Activated effector memory CD4-positive, alpha-beta T cell treated with anti-CD3 and anti-CD28 coated beads, Interleukin-2, amount 50 U/mL, for 16 hours (primary cell): ENCODE measurements around the gene CFAP46.

ENCODE experiments used
- DNase-seq: peaks from one replicate; pipeline ENCODE4 v3.0.0-alpha.2; 2020

CFAP46 gene

DNA sequence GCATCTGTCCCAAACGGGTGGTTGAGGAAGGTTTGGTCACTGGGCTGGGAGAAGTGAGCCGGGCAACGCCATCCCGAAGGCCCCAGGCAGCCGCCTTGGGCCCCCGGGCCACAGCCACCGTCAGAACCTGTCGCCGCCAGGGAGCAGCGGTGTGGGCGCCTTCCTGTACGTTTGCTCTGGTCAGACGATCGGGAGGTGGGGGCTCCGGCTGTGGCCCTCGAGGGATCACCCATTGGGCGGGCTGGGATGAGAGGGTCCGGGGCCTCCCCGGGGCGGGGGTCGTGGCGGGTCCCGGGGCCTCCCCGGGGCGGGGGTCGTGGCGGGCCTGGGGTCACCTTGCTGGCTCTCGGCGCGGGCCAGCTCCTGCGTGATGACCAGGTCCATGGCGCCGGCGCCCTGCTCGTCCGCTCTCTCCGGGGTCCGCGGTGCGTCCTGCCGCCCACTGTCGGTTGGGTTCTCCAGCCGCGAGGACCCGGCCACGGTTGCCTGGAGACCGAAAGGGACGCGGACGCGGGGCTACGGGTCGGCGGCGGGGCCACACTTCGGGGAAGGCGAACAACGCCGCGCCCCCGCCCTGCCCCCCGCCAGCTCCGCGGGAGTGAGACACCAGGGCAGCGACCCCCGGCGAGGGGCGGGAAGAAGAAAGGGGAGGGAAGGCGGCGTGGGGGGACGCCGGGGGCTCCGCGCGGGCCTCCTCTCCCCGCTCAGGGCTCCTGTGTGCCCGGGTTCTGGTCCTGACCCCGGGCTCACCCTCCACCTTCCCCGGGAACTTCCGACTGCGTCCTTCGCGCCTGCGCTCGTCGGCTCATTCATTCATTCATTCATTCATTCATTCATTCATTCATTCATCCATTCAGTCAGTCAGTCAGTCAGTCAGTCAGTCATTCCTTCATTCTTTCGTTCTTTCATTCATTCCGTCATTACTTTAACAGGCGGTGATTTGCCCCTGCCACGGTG lies at the start of gene CFAP46:
CFAP46 (minus strand) TSS at position 470 of the 957 bp plus-strand sequence; CDS start at position 384, 86 bp downstream.
- no peak for DNase-seq

DNA sequence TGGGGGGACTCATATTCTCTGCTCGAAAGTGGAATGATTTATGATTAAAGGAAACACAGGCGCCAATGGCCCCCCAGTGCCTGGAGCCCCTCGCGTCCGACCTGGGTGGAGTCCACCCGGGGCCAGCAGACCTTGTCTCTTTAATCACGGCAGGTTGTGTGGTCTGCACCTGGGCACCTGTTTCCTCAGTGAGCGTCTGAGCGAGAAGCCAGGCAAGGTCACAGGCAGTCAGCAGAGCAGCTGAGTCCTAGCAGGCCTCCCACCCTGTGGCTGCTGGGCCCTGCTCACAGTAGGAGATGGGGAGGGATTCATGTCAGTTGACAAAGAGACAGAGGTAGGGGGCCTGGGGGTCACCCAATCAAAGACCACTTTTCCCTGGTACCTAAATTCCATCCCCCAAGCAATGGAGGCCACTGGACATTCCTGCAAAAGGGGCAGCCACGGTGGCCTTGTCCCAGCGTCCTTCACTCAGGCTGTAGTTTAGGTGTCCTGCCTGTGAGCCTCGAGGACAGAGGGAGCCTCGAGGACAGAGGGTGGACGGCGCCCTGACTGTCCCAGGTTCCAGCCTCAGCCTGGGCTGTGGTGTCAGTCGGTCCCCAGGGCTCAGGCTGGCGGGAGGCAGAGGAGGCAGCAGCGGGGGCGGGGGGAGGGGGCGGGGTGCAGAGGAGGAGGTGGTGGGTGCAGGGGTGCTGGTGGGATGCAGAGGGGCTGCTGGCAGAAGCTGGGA lies 49.5 kb upstream of the CFAP46 start:
- no peak for DNase-seq

DNA sequence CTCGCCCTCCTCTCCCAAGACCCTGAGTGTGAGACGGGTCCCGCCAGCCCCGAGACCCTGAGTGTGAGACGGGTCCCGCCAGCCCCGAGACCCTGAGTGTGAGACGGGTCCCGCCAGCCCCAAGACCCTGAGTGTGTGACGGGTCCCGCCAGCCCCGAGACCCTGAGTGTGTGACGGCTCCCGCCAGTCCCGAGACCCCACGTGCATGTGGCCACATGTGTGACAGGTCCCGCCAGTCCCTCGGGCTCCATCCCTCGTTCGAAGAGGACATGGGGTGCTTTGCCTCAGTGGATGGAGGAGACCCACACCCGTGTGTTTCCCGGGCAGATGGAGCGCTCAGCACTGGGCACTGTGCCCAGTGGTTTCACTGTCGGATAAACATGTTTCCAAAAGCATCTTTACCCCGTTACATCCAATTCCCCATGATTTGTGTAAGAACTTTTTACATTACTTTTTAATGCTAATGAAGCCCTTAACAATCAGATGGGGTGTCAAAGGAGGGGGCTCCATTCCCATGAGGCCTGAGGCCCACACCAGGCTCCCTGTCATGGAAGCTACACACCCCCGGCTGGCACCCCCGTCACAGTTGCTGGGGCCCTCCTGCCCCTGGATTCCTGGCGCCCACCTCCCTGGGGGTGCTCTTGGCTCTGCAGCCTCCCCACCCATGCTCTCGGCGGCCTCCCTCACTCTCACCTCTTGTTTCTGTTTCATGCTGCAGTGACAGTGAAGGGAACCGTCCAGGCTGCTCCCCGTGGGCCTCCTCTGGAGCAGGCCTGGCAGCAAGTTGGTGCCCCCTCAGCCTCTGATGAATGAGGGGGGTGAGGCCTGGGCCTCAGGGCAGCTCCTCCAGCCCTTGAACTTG lies 48.5 kb upstream of the CFAP46 start:
- DNase-seq = no peak

DNA sequence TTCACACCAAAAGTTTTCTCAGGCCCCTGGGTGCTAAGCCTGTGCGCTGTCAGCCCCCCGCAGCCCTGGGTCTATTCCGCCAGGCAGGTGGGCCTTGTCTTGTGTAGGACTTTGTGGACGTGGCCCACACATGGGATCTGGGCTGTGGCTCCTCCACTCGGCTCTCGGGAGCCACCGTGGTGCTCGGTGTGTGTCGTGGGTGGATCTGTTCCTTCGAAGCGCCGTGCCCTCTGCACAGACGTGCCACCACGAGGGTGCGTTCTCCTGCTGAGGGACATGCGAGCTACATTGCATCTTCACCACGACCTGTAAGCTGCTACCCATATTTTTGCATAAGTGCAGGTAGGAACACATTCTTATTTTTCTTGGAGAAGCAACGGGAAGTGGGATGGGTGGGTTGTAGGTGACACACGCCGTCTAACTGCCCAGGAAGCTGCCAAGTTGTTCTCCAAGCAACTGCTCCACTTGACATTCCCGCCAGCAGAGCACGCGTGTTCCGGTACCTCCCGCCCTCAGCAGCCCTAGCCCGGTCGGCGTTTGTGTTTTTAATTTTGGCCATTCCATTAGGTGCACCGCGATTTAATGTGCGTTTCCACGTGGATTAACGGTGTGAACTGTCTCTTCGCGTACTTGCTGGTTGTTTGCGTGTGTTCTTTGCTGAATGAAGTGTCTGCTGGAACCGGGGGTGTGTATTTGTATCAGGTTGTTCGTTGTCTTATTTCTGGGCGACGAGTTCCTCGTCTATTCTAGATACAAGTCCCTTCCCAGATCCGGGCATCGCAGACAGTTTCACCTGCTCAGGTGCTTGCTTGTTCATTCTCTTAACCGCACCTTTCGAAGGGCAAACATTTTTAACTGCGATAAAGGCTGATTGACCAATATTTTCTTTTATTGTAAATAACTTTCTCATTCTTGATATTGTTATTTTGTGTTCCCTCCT lies 47.4 kb upstream of the CFAP46 start:
- DNase-seq = no peak

DNA sequence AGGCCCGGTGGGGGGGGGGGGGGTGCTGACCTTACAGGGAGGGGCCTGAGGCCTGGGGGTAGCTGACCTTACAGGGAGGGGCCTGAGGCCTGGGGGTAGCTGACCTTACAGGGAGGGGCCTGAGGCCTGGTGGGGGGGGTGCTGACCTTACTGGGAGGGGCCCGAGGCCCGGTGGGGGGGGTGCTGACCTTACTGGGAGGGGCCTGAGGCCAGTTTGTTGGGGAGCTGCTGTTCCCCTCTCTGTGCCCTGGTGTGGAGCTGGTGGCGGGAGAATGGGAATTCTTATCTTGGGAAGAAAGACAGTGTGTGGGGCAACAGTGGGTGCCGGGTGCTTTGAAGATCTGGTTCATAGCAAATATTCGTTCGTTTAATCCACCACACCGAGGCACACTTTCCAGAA lies 46.6 kb upstream of the CFAP46 start:
- no peak for DNase-seq

DNA sequence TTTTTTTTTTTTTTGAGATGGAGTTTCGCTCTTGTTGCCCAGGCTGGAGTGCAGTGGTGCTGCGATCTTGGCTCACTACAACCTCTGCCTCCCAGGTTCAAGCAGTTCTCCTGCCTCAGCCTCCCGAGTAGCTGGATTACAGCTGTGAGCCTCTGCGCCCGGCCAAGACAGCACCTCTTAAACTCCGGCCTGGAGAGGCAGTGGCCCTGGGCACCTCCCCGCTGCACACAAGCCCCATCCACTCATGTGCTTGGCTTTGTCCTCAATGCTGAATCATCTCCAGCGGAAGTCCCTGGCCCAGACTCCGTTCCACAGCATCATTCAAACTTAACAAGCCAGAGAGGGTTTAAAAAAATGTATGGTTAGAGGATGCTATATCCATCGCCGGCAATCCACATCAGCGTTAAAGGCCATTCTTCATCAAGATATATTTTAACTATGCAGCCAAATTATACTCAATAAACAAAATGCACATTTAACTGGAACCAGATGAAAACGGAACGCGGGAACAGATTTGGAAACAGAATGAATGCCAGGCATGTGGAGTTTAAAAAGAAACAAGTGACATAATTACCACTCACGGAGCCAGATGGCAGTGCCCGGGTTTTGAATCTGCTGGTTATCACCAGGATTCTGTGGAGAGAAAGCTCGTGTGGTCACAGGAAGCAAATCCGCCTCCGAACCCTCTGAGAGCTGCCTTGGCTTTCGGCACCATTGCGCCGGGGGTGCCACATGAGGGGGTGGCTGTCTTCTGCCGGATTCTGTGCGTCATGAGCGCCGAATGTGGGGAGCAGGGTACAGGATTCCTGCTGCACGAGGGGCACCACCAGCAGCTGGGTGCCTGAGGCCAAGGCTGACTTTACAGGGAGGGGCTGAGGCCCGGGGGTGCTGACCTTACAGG lies 45.6 kb upstream of the CFAP46 start:
- DNase-seq = no peak

DNA sequence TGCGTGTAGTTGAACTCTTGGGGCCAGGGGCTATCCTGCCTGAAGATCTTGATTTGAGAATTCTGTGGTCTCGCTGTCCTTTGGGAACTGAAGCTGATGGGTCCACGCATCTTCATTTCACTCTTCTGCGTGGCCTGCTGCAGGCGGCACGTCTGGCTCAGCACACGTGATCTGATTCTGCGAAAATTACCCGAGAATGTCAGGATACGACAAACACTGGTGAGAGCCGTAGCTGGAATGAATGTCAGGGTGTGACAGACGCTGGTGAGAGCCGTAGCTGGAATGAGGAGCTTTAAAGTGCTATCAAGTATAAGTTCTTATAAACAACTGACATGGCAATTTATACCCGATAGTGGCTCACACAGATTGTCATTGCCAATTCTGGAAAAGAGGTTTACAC lies 44.6 kb upstream of the CFAP46 start:
- DNase-seq = no peak

DNA sequence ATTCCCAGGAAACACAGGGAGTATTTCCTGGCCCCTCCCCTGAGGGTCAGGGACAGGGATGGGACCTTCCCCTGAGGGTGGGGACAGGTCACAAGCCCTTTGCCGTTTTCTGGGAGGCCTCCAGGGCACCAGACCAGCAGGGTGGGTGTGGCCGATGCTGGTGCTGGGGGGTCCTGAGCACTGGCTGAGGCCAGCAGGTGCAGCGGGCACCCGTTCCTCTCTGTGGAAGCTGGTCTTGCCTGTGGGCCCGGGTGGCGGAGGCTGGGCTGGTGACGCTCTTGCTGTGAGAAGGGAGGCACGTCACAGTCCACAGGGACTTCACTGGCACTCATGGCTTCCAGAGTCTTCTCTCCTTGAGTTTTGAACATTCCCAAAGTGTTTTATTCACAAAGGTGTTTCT lies 44.2 kb upstream of the CFAP46 start:
- no peak for DNase-seq

DNA sequence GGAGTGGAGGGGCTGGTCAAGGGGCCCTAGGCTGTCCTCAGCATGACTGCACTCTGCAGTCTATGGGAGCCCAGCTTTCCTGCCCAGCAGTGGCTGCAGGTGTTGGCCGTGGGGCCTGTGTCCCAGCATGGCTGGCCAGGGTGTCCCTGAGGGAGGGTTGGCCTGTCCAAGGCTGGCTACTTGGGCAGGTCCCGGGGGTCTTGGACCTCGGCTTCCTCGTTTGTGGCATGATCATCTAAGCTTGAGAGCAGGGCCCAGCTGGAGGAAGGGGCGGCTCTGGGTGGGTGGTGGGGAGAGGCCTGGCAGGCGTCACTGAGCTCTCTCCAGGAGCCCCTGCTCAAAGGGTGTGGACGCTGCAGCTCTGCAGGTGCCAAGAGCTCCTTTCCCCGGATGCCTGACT lies 43.7 kb upstream of the CFAP46 start:
- no peak for DNase-seq

DNA sequence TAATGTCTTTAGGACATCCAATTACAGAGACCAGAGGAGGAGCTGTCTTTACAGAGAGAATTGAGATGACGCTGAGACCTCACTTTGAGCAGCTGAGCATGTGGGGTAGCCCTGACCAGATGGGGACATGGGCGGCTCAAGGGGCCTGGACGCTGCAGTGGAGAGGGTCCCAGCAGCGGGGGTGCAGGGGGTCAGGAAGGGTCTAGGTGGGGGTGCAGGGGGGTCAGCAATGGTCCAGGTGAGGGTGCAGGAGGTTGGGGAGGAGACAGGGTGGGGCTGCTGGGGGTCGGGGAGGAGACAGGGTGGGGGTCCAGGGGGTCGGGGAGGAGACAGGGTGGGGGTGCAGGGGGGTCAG lies 43.2 kb upstream of the CFAP46 start:
- DNase-seq = no peak

DNA sequence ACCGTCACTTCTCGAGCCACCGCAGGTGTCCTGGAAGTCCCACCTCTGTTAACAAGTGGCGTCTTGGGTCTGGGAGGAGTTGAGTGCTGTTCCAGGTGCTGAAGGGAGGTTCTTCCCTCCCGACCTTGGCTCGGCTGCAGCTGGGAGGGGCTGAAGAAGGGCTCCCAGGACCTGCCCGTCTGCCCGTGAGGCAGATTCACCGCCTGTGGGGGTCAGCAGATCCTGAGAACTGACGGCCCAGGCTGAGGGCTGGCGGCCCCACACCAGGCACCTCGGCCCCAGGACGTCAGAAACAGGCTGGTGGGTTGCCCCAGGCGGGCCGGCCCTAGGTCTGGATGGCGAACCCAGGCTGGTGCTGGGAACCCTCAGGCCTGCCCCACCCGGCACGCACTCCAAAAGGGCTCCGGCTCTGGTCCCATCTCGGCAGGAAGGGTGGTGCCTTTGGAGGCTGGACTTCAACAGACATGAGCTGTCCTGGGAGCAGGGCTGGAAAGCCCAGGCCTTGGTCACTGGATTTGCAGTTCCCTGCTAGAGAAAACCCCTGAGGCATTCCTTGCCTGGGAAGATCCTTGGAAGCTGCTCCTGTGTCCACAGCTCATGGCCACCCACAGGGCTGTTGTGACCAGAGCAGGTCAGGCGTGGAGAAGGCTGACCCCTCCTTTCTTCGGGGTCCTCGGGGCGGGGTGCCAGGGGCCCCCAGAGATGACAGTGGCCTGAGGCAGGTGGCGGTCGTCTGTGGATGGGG lies 42.6 kb upstream of the CFAP46 start:
- DNase-seq = no peak

DNA sequence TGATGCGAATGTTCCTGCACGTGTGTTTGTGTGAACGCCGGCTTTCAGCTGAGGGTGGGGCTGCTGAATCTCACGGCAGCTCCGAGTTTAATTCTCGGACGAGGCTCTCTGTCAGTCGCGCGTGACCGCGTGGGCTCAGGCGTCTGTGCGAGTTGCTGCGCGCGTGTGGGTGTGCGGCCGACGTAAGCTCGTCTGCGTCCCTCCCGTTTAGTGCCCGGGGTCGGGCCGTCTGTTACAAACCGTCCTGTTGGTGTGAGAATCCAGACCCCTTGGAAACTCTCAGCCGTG lies 41.6 kb upstream of the CFAP46 start:
- no peak for DNase-seq

DNA sequence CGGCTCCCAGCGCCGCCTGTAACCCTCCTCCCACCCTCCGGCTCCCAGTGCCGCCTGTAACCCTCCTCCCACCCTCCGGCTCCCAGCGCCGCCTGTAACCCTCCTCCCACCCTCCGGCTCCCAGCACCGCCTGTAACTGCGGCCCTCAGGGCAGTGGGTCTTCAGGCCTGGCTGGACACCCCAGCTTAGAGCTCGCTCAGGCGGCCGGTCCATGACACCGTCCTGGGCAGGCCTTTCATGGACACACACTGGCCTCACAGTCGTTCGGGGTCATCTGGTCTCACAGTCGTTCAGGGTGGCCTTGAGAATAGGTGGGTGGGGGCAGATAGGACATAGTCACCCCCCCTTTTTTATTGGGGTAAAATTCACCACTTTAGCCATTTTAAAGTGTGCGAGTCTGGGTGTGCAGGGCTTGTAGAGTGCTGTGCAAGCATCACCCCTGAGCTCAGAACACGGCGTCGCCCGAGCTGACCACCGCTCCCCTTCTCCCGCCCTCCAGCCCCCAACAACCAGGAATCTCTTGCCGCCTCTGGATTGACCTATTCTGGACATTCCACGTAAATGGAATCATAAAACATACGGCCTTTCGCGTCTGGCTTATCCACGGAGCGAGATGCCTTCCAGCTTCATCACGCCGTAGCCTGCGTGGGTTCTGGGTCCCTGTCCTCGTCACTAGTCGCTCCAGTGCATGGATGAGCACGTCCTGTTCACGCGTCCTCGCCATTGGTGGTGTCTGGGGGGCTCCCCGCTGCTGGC lies 41.1 kb upstream of the CFAP46 start:
- DNase-seq = no peak

DNA sequence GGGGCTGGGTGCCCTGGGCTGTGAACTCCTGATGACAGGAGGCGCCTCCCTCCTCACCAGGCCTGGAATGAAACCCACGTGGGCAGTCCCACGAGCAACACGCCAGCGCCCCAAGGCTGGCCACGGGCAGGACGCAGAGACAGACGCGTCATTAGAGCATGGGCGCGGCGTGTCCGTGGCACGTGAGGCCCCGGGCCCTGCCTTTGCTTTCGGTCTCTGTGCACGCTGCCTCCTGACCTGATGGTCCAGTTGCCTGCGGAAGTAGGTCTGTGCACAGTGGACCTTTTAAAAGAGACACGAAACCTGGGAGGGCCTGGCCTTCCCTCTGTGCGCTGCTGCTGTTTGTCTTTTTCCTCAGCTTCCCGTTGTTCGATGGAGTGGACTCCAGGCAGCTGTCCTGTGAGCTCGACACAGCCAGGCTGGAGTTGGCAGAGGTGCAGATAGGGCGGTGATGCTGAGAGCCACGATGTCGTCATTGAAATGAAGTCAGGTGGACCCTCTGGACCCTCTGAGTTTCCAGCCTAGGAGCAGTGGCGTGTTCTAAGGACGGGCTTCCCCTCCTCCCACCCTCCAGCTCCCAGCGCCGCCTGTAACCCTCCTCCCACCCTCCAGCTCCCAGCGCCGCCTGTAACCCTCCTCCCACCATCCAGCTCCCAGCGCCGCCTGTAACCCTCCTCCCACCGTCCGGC lies 40.1 kb upstream of the CFAP46 start:
- no peak for DNase-seq

DNA sequence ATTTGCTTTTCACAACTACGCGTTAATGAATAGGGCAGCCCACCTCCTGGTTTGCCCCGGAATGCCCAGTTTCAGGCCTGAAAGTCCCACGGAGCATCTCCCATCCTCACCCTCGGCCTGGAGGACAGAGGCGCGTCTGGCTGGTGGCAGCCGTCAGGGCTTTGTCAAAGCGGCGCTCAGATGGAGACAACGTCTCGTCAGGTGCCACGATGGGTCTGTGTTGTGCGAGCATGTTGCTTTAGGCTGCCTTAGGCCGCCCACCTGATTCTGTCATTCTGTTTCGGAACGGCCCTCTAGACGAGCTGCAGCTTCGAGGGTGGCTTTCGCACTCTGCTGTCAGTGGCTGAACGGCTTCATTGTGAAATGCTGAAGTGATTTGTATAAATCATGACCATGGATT lies 39.4 kb upstream of the CFAP46 start:
- DNase-seq = no peak

DNA sequence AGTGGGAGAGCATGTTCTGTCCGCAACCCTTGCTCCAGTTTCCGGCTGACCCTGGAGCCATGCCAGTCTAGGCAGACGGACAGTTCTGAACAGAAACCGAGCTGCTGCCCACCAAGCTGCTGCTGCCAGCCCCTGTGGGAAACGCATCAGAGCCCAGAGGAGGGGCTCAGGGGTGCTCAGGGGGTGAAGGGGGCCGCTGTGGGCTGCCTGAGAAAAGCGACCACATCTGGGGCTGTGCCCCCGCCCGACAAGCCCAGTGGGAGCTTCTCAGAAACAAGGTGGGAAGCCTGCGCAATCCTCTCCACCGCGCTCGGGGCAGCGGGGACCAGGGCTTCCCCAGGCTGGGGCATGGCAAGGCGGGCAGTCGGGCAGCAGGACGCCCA lies 38.8 kb upstream of the CFAP46 start:
- DNase-seq = no peak

DNA sequence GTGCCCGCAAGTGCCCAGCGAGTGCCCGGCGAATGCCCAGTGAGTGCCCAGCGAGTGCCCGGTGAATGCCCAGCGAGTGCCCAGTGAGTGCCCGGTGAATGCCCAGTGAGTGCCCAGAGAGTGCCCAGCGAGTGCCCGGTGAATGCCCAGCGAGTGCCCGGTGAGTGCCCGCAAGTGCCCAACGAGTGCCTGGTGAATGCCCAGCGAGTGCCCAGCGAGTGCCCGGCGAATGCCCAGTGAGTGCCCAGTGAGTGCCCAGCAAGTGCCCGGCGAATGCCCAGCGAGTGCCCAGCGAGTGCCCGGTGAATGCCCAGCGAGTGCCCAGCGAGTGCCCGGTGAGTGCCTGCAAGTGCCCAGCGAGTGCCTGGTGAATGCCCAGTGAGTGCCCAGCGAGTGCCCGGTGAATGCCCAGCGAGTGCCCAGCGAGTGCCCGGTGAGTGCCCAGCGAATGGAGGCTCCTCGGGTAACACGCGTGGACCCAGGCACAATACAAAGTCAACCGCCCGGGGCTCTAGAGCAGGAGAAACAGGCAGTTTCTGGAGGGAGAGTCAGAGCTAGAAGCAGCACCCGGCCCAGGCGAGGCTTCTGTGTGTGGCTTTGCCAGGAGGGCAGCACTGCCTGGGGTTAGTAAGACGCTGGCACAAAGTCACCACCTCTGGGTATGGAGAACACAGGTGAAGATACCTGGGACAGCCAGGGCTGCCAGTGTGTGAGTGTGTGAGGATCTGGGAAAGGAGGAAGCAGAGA lies 38.2 kb upstream of the CFAP46 start:
- DNase-seq = no peak
